EH (cell line): ENCODE data around the gene PPP1R7.

Experiments used
- DNase-seq: peaks from one replicate; pipeline ENCODE4 v3.0.0-alpha.2; 2015; ENCODE audit warnings: low read depth

PPP1R7 gene

DNA sequence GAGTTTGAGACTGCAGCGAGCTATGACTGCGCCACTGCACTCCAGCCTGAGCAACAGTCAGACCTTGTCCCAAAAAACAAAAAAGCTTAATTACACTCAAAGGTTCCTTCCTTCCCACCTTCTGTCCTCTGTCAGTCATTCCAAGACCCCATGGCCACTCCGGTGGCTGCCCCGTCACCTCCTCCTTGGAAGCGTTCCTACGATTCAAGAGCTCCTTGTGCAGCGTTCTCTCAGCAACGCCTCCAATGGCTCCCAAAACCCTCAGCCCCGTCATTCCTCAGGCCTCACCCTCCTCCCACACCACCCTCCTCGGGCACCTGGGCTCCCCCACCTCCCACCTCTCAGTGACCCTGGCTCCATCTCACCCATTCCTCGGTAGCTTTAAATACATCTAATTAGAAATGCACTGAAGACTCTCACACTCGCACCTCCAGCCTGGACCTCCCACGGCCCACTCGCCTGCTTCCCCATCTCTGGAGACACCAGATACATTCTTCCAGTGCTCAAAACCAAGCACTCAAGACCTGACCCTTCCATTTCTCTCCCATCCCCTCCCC lies 9.0 kb upstream of the PPP1R7 start:
- no peak for DNase-seq

DNA sequence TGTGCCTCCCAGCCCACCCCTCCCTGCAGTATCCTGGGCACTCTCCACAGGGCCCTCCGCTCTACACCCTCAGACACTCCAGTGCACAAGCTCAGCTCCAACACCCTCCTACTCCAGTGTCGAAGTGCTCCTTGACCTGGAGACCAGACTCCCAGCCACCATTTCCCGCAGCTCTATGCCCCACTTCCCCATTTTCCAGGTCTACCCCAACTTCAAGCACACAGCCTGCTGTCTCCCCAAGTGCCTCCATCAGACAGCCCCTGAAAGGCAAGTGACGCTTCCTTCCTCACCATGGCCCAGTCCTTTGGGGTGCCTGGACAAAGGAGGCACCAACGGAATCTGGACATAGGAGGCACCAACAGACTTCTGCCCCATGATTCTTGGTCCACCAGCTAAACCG lies 8.2 kb upstream of the PPP1R7 start:
- no peak for DNase-seq

DNA sequence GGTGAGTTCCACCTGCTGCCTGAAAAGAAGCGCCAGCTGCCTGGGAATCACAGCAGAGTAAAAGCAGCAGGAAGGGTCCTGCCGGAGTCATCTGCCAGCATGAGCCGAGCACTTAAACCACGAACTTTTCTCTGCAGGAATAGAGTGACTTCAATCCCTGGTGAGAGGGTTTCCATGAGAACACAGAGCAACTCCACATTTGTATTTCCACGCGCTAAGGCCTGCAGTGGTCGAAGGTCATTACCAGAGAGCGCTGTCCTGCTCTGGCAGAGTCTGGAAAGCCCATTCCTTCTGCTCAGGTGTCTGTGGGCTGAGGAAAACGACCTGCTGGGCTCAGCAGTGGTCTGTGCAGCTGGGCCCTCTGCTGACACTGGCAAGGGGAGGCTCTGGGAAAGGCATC lies 7.7 kb upstream of the PPP1R7 start:
- no peak for DNase-seq

DNA sequence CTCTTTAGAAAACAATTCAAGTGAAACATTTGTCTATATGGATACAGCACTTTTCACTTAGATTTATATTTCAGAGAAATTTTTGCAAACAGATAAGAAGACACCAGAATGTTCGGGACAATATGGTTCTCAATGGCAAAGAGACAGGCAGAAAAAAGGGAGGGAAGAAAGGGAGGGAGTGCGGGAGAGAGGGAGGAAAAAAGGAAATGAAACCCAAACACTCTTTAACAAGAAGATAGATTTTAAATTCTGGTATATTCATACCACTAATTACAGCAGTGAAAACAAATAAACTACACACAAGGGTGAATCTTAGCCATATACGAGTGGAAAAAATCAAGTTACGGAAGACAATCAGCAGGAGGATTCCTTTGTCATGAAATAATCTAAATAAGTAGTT lies 4.0 kb upstream of the PPP1R7 start:
- DNase-seq, result no peak

DNA sequence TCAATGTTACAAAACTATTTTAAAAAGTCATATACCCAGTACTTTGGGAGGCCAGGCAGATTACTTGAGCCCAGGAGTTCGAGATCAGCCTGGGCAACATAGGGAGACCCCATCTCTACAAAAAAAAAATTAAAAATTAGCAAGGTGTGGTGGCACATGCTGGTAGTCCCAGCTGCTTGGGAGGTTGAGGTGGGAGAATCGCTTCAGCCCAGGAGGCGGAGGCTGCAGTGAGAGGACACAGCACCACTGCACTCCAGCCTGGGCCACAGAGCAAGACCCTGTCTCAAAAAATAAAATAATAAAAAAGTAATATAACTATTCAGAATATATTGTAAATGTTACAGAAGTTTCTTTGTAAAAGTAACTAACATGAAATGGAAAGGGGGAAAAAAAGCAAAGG lies 2.9 kb upstream of the PPP1R7 start:
- no peak for DNase-seq

- no peak for DNase-seq
Observed at GRCh38 chr2:241148239-241148638, 2.0 kb upstream of the PPP1R7 start.

DNA sequence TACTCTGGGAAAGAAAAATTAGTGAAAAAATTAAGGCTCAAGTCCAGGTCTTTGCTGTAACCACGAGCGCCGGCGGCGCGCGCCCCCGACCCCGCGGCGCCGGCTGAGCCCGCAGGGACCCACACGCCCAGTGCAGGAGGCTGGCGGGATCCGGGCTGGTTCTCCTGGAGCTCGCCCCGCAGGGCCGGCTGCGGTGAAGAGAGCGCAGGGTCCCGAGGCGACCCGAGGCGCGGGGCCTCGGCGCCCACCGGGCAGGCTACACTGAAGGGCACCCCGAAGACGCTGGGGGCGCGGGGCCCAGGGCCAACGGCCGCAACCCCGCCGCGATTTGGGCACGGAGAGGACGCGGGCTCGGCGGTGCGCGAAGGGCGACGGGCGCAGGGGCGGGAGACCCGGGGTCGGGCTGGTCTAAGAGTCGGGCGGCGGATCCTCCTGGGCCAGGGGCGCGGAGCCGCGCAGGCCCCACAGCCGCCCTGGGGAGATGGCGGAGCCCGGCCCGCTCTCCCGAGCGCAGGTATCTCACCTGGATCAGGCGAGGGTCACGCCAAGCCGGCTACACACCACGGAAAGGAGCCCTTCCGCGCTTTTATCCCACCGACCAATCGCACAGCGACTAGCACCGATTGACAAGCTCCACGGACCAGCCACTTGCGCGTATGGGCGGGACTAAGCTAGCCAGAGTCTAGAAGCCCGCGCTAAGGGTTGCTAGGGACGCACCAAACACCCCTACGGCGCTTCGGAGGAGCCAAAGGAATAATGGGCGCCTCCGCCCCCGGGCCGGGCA lies 1.2 kb upstream of the PPP1R7 start, which contains the start of gene PASK:
PASK (minus strand) TSS at position 582 of the 784 bp plus-strand sequence. CDS start 6,440 bp downstream, outside the sequence.
- DNase-seq, result peak; percentile 93

GRCh38 chr2:241149675-241149924 lies 667 bp upstream of the PPP1R7 start:
- no peak for DNase-seq

DNA sequence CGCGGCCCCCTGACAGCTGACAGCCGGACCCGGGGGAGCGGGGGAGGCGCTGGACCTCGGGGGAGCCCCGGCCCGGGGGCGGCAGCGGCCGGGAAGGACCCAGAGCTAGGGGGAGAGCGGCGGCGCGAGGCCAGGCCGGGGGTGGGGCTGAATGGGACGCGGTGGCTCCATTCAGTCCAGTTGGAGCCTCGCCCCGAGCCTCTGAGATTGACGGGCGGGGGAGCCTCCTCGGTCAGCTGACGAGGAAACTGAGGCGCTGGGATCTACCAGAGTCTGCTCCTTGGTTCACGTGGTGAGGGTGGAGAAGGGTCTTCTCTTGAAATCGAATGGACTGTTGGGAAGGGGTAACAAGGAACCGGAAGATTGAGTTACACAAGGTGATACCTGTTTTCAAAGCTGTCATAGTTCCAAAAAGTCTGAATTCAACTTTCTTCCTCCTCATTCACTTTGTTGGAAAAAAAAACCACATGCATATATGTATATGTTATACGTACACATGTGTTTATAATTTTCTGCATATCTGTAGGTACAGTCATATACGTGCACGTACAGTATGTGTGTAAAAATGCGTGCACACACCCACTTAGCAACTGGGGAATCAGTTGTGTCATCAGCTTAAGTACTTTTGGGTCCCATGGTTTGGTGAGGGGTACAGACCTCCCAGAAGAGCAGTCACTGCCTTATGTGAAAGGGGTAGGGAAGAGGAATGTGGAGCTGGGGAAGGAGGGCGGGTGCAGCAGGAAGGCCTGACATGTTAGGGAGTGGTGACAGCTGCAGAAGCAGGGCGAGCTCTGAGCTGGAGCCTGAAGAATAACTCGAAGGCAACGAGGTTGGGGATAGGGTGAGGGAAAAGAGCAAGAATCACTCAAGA lies 628 bp downstream of the PPP1R7 start:
- DNase-seq, result peak; percentile 14

- peak; percentile 16 for DNase-seq
Observed at GRCh38 chr2:241151934-241152660, 1.8 kb downstream of the PPP1R7 start.

- peak; percentile 33 for DNase-seq
Observed at GRCh38 chr2:241153616-241154015, 3.3 kb downstream of the PPP1R7 start.

DNA sequence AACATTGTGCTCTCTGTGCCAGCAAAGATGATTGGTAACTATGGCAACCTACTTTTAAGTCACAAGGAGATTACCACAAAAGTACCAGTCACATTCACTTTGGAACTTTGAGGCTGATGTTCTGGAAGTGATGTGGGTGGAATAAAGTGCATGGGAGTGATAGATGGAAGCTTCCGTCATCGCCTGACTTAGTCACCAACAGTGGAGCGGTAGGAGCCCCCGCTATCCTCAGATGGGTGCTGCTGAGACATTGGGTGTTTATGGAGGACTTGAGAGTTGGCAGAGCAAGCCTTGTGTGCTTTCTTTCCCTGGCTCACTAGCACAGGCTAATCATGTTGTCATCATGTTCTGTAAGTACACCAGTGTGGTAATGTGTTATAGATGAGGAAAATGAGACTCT lies 4.6 kb downstream of the PPP1R7 start:
- no peak for DNase-seq

DNA sequence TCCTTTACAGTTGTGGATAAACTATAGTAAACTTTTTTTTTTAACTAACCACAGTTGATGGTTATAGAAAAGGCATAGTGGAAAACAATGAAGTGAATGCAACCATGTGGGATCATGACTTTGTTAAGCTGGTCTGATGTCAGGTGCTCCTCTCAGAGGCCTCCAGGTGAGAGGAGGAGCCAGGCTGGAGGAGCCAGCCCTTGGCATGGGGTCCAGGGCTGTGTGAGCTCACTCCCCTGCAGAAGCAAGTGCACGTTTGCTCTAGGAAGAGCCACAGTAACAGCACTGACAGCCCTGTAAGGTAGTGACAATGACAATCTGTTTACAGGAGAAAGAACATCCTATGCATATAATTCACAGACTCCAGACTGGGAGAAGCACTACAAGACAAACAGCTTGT lies 5.7 kb downstream of the PPP1R7 start:
- DNase-seq, result no peak

GRCh38 chr2:241156971-241157441 lies 6.7 kb downstream of the PPP1R7 start:
- DNase-seq, result peak; percentile 4

DNA sequence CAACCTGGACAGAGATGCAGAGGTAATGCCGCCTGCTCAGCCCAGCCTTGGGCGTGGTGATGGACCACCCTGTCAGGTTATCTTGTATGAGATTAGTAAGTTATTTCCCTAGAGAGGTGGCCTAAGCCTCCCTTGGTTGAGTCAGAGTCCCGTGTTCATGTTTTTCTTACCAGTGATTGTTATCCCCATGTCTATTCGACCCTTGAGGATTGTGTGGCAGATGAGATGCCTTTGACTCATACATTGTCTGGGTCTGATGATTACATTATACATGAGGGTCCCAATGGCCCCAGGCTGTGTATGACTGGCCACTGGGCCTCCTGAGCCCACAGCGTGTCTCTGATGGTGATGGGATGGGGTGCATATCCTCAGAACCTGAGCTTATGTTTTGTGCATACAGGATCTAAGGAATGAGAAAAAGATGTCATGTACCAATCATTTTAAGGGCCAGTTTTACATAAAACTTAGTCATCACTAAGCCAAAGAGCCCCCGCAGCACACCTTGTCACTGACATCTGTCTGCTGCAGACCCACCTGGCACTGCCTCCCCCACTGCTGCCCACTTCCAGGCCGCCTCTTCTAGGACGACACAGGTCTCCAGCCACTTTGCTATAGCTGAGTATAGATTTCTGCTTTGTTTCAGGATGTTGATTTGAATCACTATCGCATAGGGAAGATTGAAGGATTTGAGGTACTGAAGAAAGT lies 7.7 kb downstream of the PPP1R7 start:
- peak; percentile 12 for DNase-seq

DNA sequence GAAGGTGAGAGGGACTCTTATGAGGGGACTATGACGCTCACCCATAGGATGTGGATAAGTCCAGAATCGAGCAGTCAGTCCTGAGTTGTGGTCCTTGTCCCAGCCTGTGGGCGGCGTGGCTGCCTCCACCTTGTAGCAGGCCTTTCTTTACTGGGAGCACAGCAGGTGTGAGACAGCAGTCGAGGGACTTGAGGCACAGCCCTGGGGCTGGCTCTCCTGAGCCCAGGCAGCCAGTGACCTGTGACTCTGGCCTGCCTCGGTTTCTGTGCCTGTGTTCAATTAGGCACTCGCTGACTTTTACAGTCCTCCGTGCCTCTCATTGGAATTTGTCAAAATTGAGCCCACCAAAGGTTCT lies 8.3 kb downstream of the PPP1R7 start:
- DNase-seq, result no peak

- DNase-seq, result no peak
Observed at GRCh38 chr2:241159116-241159515, 8.8 kb downstream of the PPP1R7 start.

- DNase-seq, result no peak
Observed at GRCh38 chr2:241160318-241160717, 10.1 kb downstream of the PPP1R7 start.

DNA sequence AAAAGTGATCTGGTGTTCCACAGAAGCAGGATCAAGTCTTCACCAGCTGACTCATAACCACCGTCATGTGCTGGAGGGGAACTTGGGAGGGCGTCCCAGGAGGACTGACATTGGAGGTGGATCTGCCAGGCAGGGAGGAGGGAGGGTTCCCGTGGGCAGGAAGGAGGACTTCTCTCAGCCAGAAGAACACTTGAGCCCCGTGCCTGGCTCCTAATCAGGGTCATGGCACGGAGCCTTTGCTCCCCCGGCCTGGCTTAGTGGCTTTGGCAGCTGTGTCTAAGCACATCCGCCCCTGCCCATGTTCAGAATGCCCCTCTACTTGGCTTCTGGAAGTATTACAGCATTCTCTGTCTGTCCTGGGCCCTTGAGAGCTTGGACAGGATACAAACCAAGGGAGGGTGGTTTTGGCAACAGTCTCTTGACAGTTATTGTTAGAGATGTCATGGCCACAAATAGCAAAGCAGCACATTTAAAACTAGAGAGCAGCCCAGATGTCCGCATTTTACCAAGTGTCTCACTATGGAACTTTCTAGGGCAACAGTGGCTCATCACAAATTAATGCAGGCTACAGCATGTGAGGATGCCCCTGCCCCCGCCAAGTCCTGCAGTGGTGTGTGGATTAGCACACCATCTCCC lies 11.5 kb downstream of the PPP1R7 start:
- DNase-seq, result peak; percentile 83

DNA sequence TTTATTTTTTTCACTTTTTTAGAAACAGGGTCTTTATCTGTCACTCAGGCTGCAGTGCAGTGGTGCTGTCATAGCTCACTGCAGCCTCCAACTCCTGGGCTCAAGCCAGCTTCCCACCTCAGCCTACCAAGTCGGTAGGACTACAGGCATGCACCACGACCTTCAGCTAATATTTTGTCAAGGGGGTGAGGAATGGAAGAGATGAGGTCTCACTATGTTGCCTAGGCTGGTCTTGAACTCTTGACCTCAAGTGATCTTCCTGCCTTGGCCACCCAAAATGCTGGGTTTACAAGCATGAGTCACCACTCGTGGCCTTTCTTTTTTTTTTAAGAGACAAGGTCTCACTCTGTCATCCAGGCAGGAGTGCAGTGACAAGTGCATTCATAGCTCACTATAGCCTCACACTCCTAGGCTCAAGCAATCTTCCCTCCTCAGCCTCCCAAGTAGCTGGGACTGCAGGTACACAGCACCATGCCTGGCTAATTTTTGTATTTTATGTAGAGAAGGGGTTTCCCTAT lies 13.4 kb downstream of the PPP1R7 start:
- DNase-seq, result peak; percentile 15

- DNase-seq, result no peak
Observed at GRCh38 chr2:241168366-241168765, 18.1 kb downstream of the PPP1R7 start.
